Activated naive CD8-positive, alpha-beta T cell treated with anti-CD3 and anti-CD28 coated beads, Interleukin-2, amount 50 U/mL, for 24 hours (primary cell): ENCODE data around the gene KDM8.
"Not testable (repeated sequence)": the region's sequence is repeated elsewhere in the genome, so short reads cannot be mapped to it uniquely, and the experiment has no call there.

Experiments
- ATAC-seq: fragments of 150-1000 bp; cut with Tn5 transposase; one replicate; pipeline ENCODE4 v1.10.0; 2021
- DNase-seq: peaks from one replicate; pipeline ENCODE4 v3.0.0; 2021
- H3K27ac Mint-ChIP-seq: one replicate; pipeline ENCODE4 v1.8.0; 2021; ENCODE audit warnings: mild to moderate bottlenecking, mixed read lengths
- H3K27me3 Mint-ChIP-seq: one replicate; pipeline ENCODE4 v1.8.0; 2021; ENCODE audit warnings: mixed read lengths
- H3K36me3 Mint-ChIP-seq: one replicate; pipeline ENCODE4 v1.8.0; 2021; ENCODE audit warnings: low read depth, mixed read lengths
- H3K4me1 Mint-ChIP-seq: one replicate; pipeline ENCODE4 v1.8.0; 2021; ENCODE audit warnings: mixed read lengths
- H3K4me3 Mint-ChIP-seq: one replicate; pipeline ENCODE4 v1.8.0; 2021; ENCODE audit warnings: mild to moderate bottlenecking, moderate library complexity, mixed read lengths
- H3K9me3 Mint-ChIP-seq: one replicate; pipeline ENCODE4 v1.8.0; 2021; ENCODE audit warnings: mixed read lengths

The KDM8 gene

DNA sequence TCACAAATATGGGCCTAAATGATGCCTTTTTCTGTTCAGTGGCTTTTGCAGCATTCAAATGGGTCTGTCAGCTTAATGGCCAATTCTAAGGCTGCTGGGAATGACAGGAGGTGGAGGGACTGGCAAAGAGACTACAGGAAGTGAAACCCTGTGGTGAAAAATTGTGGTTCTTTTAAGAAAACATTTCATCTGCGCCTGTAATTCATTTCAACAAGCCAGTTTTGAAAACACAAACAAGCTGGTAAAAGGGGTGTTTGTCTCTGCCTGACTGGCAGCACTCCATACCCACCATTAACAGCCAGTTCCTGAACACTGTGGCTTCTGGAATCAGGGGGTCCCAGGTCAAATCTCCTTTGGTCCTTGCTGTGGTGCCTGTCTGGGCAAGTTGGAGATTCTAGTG is 3.6 kb upstream of the KDM8 start:
- no peak overlapping the region for H3K4me3 Mint-ChIP-seq
- peaks cover 3% of the 10 kb centered on the region for H3K27me3 Mint-ChIP-seq
- no peak for ATAC-seq

DNA sequence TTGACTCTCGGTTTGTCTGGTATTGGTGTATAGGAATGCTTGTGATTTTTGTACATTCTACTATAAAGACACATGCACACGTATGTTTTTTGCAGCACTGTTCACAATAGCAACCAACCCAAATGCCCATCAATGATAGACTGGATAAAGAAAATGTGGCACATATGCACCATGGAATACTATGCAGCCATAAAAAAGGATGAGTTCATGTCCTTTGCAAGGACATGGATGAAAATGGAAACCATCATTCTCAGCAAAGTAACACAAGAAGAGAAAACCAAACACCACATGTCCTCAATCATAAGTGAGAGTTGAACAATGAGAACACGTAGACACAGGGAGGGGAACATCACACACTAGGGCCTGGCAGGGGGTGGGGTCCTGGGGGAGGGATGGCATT is 2.4 kb upstream of the KDM8 start:
- Mint-ChIP-seq H3K4me1 (peaks cover 69% of the 10 kb centered on the region), H3K27ac (peak overlapping the region; percentile 80)
- not testable (repeated sequence) for H3K27me3 Mint-ChIP-seq, H3K4me3 Mint-ChIP-seq, H3K36me3 Mint-ChIP-seq, ATAC-seq, H3K9me3 Mint-ChIP-seq, DNase-seq

More for the DNA sequence above, 3.6 kb upstream of the KDM8 start:
- DNase-seq = no peak
- Mint-ChIP-seq H3K36me3 (peaks cover 3% of the 10 kb centered on the region), H3K27ac (peak overlapping the region; percentile 80), H3K4me1 (peaks cover 74% of the 10 kb centered on the region), H3K9me3 (peaks cover 15% of the 10 kb centered on the region)

DNA sequence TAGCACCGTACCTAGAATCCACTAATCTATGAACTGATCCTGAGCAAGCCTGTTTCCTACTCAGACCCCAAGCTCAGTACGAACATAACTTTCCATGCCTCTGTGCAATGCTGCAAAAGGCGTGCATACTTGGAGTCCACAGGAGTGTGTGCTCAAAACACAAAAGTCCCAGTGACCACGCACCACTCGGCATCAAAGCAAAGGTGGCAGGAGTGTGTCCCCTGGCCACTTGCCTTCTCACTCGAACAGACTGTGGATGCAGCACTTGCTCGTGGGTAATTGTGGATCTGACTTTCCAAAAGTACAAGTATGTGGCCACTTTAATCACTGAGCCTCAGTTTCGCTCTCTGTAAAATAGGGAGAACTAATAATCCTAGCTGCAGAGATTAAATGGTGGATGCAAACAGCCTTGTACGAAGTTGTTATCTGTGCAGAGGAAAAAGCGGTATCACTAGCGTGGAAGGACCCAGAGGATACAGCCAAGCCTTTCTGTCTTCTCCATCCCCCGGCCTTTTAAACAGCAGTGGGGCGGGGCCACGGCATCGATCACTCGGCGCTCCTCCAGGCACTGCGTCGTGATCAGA is 311 bp upstream of the KDM8 start:
- Mint-ChIP-seq H3K4me3 (peak overlapping the region; percentile 92), H3K4me1 (peaks cover 57% of the 10 kb centered on the region), H3K27me3 (peaks cover 3% of the 10 kb centered on the region), H3K9me3 (peaks cover 5% of the 10 kb centered on the region), H3K27ac (peak overlapping the region; percentile 99), H3K36me3 (no peaks in the 10 kb centered on the region)
- ATAC-seq (peak; percentile 78), DNase-seq (peak; percentile 91)

DNA sequence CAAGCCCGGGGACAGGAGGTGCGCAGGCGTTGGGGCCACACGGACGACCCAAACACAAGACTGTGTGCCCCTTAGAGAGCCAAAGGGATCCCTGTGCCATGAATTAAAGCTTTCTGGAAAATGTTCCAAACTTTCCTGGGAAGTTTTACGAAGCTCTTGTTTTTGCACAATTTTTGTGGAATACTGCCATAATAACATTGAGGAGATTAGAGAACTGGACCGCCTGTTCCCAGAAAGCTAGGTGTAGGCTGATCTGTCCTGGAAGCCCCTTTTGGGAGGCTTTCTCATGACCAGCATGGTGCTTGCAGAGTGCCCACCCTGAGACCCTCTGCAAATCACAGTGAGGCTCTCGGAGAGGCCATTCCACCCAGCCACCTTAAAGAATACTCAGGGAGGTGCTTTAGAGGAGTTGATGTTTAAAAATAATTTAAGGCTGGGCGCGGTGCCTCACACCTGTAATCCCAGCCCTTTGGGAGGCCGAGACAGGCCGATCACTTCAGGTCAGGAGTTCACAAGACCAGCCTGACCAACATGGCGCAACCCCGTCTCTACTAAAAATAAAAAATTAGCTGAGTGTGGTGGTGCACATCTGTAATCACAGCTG is 1.1 kb downstream of the KDM8 start:
- Mint-ChIP-seq H3K9me3 (no peaks in the 10 kb centered on the region), H3K4me1 (peaks cover 45% of the 10 kb centered on the region), H3K27me3 (peaks cover 3% of the 10 kb centered on the region), H3K27ac (peak overlapping the region; percentile 99), H3K4me3 (peak overlapping the region; percentile 92), H3K36me3 (no peaks in the 10 kb centered on the region)
- ATAC-seq = no peak
- DNase-seq = no peak

DNA sequence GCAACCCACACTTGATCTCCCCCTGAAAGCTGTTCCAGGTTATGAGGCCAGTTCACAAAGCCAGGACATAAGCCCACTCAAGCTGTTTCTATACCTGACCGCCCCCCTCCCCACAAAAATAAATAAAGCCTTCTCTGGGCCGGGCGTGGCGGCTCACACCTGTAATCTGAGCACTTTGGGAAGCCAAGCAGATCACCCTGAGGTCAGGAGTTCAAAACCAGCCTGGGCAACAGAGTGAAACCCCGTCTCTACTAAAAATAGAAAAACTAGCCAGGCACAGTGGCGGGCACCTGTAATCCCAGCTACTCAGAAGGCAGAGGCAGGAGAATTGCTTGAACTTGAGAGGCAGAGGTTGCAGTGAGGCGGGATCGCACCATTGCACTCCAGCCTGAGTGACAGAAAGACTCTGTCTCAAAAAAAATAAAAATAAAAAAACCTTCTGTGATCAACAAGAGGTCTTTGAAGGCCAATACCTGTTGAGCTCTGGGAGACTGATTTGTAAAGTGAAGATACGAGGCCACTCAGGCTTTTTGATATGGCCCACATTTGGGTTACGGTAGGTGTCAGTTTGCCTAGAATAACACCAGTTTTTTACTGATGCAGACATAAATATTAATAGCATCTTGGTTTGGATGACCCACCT is 2.2 kb downstream of the KDM8 start:
- Mint-ChIP-seq H3K27ac (no peak overlapping the region), H3K9me3 (no peaks in the 10 kb centered on the region), H3K36me3 (no peaks in the 10 kb centered on the region), H3K4me1 (peaks cover 34% of the 10 kb centered on the region), H3K4me3 (no peak overlapping the region), H3K27me3 (peaks cover 3% of the 10 kb centered on the region)
- ATAC-seq = no peak
- no peak for DNase-seq

DNA sequence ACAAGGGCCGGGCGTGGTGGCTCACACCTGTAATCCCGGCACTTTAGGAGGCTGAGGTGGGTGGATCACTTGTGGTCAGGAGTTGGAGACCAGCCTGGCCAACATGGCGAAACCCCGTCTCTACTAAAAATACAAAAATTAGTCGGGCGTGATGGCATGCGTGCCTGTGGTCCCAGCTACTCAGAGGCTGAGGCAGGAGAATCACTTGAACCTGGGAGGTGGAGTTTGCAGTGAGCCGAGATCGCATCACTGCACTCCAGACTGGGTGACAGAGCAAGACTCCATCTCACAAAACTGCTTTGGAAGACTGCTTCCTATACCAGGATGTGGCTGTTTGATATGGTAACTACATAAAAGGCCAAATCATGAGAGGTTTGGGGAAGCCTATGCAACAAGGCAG is 3.8 kb downstream of the KDM8 start:
- not testable (repeated sequence) for H3K36me3 Mint-ChIP-seq, DNase-seq, H3K9me3 Mint-ChIP-seq, ATAC-seq, H3K4me3 Mint-ChIP-seq, H3K27ac Mint-ChIP-seq, H3K27me3 Mint-ChIP-seq
- peaks cover 33% of the 10 kb centered on the region for H3K4me1 Mint-ChIP-seq

DNA sequence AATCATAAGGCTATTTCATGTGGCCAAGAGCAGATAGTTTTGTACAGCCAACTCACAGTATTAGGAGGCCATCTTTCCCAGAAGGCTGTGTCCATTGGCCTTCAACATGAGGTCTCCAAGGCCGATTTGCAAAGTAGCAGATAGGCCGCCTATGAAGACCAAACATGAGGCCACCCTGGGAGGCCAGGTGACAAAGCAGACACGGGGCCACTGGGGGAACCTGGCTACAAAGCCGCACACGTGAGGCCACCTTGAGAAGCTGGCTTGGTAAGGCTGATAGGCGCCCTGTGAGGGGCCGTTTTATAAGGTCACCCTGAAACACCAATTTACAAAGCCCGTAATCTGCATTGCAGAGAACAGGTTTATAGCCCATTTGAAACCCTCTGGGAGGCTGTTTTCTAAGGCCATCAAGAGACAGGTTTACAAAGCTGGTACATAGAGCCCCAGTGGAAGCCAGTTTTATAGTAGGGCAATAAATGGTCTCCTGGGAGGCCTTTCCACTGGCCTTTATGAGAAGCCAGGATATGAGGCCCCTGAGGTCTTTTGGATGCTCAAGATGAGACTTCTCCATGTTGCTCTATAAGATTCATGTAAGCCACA is 4.9 kb downstream of the KDM8 start:
- no peaks in the 10 kb centered on the region for H3K9me3 Mint-ChIP-seq
- H3K27me3 Mint-ChIP-seq = peaks cover 3% of the 10 kb centered on the region
- no peaks in the 10 kb centered on the region for H3K36me3 Mint-ChIP-seq
- peaks cover 25% of the 10 kb centered on the region for H3K4me1 Mint-ChIP-seq
- ATAC-seq = no peak
- H3K27ac Mint-ChIP-seq = no peak overlapping the region
- no peak for DNase-seq
- no peak overlapping the region for H3K4me3 Mint-ChIP-seq

DNA sequence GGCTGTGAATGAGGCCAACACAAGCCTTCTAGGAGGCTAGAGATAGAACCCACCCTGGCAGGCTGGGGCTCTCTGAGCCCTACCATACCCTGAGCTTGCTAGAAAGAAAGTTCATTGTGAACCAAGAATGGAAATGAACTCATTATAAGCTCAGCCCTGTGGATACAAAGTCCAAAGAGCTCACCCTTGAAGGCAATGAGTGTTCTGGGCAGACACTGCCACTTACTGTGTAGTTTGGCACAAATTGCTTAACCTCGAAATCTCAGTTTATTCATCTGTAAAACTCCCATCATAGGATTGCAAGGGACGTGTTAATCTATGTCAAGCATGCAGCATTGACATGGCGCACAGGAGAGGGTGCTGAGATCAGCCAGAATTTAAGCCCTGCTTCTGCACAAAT is 5.5 kb downstream of the KDM8 start:
- DNase-seq (no peak), ATAC-seq (no peak)
- no peak overlapping the region for H3K4me3 Mint-ChIP-seq
- H3K9me3 Mint-ChIP-seq = no peaks in the 10 kb centered on the region
- H3K4me1 Mint-ChIP-seq = peaks cover 20% of the 10 kb centered on the region
- no peak overlapping the region for H3K27ac Mint-ChIP-seq
- peaks cover under 1% of the 10 kb centered on the region for H3K27me3 Mint-ChIP-seq
- peaks cover under 1% of the 10 kb centered on the region for H3K36me3 Mint-ChIP-seq

DNA sequence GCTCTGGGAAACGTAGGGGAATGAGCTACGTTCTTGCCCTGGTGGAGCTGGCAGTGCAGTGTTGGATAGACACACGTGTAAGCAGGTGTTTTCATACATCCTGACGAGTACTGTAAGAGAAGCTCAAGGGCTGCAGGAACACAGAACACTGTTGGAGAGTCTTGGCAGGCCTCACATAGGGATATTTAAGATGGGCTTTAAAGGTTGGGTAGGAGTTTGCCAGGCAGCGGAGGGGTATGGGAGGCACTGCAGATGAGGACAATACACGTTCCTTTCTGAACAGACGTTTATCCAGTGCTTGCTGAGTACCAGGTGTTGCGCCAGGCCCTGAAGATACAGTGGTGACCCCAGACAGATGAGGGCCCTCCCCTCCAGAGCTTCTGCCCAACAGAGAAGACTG is 6.3 kb downstream of the KDM8 start:
- no peak for DNase-seq
- H3K9me3 Mint-ChIP-seq = no peaks in the 10 kb centered on the region
- peaks cover 14% of the 10 kb centered on the region for H3K4me1 Mint-ChIP-seq
- no peak for ATAC-seq
- no peak overlapping the region for H3K27ac Mint-ChIP-seq
- no peak overlapping the region for H3K4me3 Mint-ChIP-seq
- H3K27me3 Mint-ChIP-seq = no peaks in the 10 kb centered on the region
- H3K36me3 Mint-ChIP-seq = peaks cover 3% of the 10 kb centered on the region

DNA sequence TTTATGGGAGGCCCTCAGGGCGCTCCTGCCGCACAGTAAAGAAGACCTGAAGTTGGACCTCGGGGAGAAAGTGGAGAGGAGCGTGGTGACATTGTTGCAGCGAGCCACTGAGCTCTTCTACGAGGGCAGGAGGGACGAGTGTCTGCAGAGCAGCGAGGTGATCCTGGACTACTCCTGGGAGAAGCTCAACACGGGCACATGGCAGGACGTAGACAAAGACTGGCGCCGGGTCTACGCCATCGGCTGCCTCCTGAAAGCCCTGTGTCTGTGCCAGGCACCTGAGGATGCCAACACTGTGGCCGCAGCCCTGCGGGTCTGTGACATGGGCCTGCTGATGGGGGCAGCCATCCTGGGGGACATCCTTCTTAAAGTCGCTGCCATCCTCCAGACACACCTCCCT is 6.8 kb downstream of the KDM8 start:
- H3K9me3 Mint-ChIP-seq = no peaks in the 10 kb centered on the region
- H3K27ac Mint-ChIP-seq = no peak overlapping the region
- H3K27me3 Mint-ChIP-seq = no peaks in the 10 kb centered on the region

DNA sequence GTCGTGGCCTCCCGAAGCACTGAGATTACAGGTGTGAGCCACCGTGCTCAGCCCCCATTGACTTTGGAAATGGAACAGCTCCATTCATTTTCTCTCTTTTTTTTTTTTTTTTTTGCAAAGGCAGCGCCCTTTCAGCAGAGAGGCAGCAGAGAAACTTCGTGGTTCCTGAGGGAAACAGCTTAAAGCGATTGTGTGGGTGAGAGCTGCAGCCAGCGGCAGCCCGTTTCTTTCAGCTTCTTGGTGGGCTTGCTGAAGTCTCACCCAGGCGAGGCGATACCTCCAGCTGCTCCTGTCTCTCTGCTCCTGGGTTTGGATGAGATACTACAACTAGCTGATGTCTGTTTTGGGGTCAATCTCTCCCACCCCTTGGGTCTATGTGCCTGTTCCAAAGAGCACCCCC is 7.7 kb downstream of the KDM8 start:
- no peaks in the 10 kb centered on the region for H3K27me3 Mint-ChIP-seq
- peaks cover 10% of the 10 kb centered on the region for H3K36me3 Mint-ChIP-seq
- ATAC-seq (no peak), DNase-seq (no peak)
- no peaks in the 10 kb centered on the region for H3K9me3 Mint-ChIP-seq
- H3K27ac Mint-ChIP-seq = no peak overlapping the region
- H3K4me1 Mint-ChIP-seq = peaks cover 10% of the 10 kb centered on the region
- no peak overlapping the region for H3K4me3 Mint-ChIP-seq

More for the DNA sequence above, 6.8 kb downstream of the KDM8 start:
- Mint-ChIP-seq H3K4me1 (peaks cover 11% of the 10 kb centered on the region), H3K36me3 (peaks cover 7% of the 10 kb centered on the region), H3K4me3 (no peak overlapping the region)
- ATAC-seq = no peak
- DNase-seq = no peak

DNA sequence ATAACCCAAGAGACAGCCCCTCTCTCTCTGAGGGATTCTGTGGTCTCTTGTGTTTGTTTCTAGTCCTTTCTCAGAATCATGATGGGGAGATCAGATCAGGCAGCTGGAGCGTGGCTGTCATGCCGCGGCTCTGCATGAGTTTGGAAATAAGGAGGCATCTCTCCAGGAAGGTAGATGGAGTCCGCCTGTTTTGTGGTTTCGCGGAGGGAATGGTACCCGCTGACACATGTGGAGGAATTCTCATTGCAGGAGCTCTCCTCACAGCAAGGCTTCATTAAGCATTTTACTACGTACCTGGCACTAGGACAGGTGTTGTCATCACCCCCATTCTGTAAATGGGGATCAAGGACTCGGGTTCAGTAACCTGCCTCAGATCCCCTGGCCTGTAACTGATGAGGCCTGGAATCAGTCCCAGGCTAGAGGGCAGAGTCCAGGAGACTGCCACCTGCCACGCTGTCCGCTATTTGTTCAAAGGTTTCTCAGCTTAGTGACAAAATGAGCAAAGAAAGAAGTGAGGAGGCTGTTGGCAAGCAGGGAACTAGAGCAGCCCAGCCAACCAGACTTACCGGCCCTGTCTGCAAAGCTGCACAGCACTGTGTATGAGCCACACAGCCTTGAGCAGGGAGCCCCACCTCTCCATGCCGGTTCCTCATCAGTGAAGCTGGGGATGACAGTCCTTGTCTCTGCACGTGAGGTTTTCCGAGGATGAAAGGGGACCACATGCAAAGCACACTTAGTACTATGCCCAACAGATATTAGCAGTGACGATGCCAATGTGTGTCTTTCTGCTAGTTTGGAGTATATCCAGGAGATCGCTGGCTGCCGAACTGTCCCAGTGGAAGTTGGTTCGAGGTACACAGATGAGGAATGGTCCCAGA is 11.0 kb downstream of the KDM8 start:
- peaks cover 10% of the 10 kb centered on the region for H3K4me1 Mint-ChIP-seq
- no peaks in the 10 kb centered on the region for H3K9me3 Mint-ChIP-seq
- H3K27me3 Mint-ChIP-seq = no peaks in the 10 kb centered on the region
- ATAC-seq = no peak
- peaks cover 10% of the 10 kb centered on the region for H3K36me3 Mint-ChIP-seq
- H3K4me3 Mint-ChIP-seq = no peak overlapping the region
- no peak overlapping the region for H3K27ac Mint-ChIP-seq
- DNase-seq = no peak

DNA sequence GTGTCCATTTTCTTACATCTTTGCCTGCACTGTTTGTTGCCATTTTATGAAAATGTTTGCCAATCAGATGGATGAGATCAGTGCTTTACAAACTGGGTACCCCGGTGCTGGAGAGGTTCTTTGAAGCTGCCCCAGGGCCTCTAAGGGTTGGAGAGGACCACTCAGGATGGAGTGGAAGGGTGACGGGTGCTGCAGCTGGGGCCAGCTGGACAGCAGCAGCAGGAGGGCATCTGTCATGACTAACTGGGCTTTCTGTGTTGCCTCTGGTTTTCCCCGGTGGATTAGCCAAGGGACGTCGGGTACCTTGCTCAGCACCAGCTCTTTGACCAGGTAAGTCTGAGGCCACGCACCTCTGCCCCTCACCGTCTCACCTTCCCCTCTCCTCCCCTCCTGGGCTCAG is 12.3 kb downstream of the KDM8 start:
- Mint-ChIP-seq H3K27me3 (no peaks in the 10 kb centered on the region), H3K27ac (no peak overlapping the region), H3K9me3 (no peaks in the 10 kb centered on the region), H3K4me3 (no peak overlapping the region), H3K4me1 (peaks cover 10% of the 10 kb centered on the region), H3K36me3 (peaks cover 10% of the 10 kb centered on the region)
- no peak for ATAC-seq
- no peak for DNase-seq

DNA sequence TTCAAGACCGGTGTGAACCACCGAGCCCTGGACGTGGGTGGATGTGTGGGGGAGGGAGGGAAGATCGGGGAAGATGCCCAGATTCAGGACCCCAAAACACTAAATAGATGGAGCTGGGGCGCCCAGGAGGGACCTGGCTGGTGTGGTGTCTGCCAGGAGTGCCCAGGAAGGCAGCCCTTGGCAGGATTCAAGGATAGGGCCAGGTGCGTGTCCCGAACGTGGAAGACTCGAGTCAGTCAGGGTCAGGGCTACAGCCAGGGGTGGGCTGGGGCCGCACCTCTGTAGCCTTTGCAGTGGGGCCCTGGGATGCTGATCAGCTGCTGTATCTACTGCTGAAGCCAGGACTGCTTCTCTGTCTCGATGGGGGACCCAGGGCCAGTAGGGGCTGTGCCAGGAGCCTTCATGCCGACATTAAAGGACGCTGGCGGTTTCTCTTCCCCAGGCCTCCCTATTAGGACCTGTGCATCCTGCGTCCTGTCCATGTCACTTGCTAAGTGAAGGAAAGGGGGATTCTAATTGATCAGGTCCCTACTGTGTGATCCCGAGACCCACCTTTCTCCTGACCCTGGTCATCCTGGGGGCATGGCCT is 13.1 kb downstream of the KDM8 start:
- Mint-ChIP-seq H3K36me3 (peaks cover 10% of the 10 kb centered on the region), H3K4me1 (peaks cover 4% of the 10 kb centered on the region), H3K4me3 (no peak overlapping the region), H3K27ac (no peak overlapping the region), H3K9me3 (no peaks in the 10 kb centered on the region), H3K27me3 (no peaks in the 10 kb centered on the region)
- DNase-seq (no peak), ATAC-seq (no peak)
